ENCODE results near the gene FXYD2.
"Not testable (repeated sequence)": the region's sequence is repeated elsewhere in the genome, so short reads cannot be mapped to it uniquely, and the experiment has no call there.

Gene FXYD2

GRCh38 chr11:117820516-117820915, 4.0 kb downstream of the FXYD2 start:
- no peak for DNase-seq (ENCODE audit: low spot score)

- no peak for DNase-seq (ENCODE audit: low spot score)
Measured at GRCh38 chr11:117820071-117820470, 4.5 kb downstream of the FXYD2 start.

- DNase-seq (ENCODE audit: low spot score): no peak
Measured at GRCh38 chr11:117819096-117820040, 5.2 kb downstream of the FXYD2 start.

- DNase-seq (ENCODE audit: low spot score): peak; percentile 61
Measured at GRCh38 chr11:117818041-117818873, 6.3 kb downstream of the FXYD2 start.

GRCh38 chr11:117817368-117818040, 7.0 kb downstream of the FXYD2 start:
- DNase-seq (ENCODE audit: low spot score): peak; percentile 89

- DNase-seq (ENCODE audit: low spot score): no peak
Measured at GRCh38 chr11:117816846-117817367, 7.6 kb downstream of the FXYD2 start.

GRCh38 chr11:117816151-117816741, 8.3 kb downstream of the FXYD2 start:
- no peak for DNase-seq (ENCODE audit: low spot score)

GRCh38 chr11:117815262-117815803, 9.2 kb downstream of the FXYD2 start:
- DNase-seq (ENCODE audit: low spot score): peak; percentile 88

- peak; percentile 86 for DNase-seq (ENCODE audit: low spot score)
Measured at GRCh38 chr11:117814766-117815261, 9.7 kb downstream of the FXYD2 start.

GRCh38 chr11:117814204-117814765, 10.3 kb downstream of the FXYD2 start:
- no peak for DNase-seq (ENCODE audit: low spot score)

GRCh38 chr11:117810056-117810451, 14.5 kb downstream of the FXYD2 start:
- not testable (repeated sequence) for DNase-seq (ENCODE audit: low spot score)

GRCh38 chr11:117809236-117810055, 15.1 kb downstream of the FXYD2 start:
- DNase-seq (ENCODE audit: low spot score): peak; percentile 38

- no peak for DNase-seq (ENCODE audit: low spot score)
Measured at GRCh38 chr11:117808784-117809183, 15.8 kb downstream of the FXYD2 start.

- peak; percentile 77 for DNase-seq (ENCODE audit: low spot score)
Measured at GRCh38 chr11:117807482-117808327, 16.8 kb downstream of the FXYD2 start.

GRCh38 chr11:117806846-117807245, 17.7 kb downstream of the FXYD2 start:
- no peak for DNase-seq (ENCODE audit: low spot score)

GRCh38 chr11:117805045-117805444, 19.5 kb downstream of the FXYD2 start:
- DNase-seq (ENCODE audit: low spot score): no peak

- no peak for DNase-seq (ENCODE audit: low spot score)
Measured at GRCh38 chr11:117803896-117804295, 20.6 kb downstream of the FXYD2 start.

GRCh38 chr11:117799634-117800033, 24.9 kb downstream of the FXYD2 start:
- no peak for DNase-seq (ENCODE audit: low spot score)
